GM18520 (cell line): Measurements from ENCODE around the gene TBC1D14.

Source experiments
- ATAC-seq: cut with Tn5 transposase; IDR thresholded peaks from one replicate; pipeline ENCODE4 v1.9.1; 2021; ENCODE audit not compliant: unreplicated experiment

Gene TBC1D14

DNA sequence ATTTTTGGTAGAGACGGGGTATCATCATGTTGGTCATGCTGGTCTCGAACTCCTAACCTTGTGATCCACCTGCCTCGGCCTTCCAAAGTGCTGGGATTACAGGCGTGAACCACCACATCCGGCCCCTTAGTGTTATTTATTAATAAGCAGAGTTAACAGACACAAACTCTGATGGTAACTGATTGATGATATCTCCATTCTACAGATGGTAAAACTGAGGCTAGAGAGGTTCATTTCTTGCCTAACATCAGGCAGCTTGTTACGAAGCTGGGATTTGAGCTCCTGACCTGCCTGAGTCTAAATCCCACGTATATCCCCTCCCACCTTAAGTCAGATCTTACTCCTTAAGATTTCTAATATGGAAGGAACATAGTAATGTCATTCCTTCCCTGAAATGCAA is 36.9 kb downstream of the TBC1D14 start:
- no peak for ATAC-seq

DNA sequence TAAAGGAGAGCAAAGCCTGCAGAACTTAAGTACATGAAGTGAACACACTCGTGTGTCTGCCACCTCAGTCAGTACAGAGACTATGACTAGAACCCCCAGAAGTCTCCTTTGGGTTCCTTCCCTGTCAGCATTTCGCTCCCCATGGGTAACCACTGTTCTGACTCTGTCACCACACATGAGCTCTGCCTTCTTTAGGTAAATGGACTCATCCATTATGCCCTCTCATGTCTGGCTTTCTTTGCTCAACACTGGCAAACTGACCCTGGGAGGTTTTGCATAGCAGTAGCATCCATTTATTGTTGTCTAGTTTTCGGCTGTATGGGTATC is 38.5 kb downstream of the TBC1D14 start:
- ATAC-seq: no peak

DNA sequence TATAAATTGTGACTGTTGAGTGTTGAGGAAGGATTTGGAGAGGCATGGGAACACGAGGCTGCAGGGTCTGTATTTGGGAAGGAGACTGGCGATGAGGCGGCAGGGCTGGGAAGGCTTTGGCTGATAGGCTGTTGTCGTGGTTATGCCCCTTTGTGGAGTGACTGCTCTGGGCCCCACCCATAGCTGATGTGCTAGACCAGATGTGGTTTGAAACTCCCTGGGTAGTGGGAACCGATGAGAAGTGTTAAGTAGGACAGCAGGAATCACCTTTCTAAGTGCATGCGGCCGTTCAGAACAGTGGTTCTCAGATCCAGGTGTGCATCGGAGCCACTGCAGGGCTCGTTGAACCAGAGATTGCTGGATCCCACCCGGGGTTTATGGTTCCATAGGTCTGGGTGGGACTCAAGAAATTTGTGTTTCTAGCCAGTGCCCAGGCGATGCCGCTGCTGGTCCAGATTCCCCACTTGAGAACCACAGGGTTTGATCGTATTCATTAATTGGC is 42.3 kb downstream of the TBC1D14 start:
- no peak for ATAC-seq

DNA sequence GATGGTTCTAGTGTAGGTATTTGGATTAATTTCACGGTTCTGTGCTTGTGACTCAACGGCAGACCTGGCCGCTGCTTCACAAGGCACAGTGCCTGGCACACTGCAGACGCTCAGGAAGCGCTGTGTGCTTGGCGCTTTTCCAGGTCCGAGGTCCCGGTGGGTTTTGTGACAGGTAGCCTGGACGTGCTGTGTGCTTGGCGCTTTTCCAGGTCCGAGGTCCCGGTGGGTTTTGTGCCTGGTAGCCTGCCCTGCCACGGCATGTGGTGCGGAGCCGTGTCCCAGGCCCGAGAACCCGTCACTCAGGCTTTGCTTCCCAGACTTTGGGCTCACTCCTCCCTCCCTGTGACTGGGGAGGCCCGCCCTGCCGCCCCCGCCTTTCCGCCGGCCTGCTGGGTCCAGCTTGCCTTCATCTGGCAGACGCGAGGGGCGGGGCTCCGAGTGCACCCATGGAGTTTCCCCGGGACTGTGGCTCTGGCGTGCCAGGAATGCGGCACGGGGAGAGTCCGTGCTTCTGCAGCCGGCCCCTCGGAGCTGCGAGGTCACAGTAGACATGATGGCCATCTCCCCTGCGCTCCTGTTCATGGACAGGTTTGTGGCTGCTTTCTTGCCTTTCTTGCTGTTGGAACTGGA is 44.2 kb downstream of the TBC1D14 start:
- no peak for ATAC-seq

DNA sequence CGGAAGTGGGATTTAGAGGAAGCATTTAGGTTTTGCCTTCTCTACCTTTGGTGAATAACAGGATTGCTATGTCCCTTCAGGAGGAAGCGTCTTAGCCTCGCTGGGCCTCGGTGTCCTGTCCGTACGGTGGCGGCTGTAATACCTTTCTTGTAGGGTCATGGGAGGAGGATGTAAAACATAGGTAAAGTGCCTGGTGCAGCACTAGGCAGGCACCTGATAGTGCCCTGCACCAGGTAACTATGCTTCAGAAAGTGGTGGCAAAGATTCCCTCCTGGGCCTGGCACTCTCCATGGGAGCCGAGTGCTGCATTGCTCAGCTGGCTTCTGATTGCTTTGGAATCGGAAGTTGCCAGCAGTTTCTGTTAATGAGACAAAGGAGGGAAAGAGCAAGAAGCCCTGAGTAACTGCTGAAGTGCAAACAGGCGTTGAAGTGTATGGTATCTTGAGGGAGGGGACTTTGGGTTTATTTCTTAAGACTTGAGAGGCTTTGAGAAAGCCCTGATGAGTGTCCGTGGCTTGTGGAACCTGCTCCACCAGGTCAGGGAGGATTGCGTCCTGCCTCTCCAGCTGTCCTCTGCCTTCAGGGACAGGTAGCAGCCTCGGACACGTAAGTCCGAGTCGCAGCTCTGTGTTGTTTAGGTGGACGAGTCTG is 45.8 kb downstream of the TBC1D14 start:
- no peak for ATAC-seq

DNA sequence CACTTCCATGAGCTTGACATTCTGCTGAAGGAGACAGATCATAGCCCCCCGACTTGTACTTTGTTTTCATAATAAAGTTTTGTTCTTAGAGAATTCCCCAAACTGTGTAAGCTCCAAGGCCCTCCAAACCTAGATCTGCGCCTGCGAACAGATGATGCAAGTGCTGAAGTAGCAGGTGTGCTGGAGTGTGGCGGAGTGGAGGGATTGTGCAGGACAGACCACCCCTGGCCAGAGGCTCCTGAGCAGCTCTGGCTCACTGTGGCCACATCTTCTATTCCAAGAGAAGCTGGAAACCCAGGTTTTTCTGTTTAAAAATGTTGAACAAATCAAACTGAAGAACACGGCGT is 46.4 kb downstream of the TBC1D14 start:
- ATAC-seq: no peak

DNA sequence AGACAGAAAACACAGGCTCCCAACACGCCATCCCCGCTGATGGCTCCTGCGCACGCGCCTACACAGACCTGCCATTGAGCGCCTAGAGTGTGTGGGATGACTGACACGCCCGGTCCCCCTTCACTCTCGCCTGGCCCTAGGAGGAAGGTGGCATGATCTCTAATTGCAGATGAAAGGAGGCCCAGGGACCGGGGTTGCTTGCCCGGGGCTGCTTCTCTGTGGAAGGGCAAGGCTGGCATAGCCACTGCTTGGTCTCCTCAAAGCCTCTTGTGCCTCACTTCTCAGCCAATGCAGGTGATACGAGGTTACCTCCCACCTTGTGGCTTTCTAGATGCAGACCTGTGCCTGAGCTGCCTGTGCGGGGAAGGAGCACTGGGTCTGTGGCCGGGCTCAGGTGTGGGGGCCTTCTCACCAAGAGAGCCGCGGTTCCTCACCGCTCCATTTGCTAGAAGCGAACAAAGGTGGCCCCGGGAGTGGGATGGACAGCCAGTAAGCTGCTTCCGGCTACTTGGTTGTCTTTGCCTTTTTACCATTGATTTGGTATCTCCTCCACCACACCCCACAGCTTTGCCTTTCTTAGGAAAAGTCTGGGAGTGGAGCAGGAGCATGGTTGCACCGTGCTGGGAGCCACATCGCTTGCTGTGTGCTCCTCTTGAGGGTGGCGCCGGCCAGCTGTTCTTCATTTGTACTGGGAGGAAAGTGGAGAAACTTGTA is 47.0 kb downstream of the TBC1D14 start:
- no peak for ATAC-seq

DNA sequence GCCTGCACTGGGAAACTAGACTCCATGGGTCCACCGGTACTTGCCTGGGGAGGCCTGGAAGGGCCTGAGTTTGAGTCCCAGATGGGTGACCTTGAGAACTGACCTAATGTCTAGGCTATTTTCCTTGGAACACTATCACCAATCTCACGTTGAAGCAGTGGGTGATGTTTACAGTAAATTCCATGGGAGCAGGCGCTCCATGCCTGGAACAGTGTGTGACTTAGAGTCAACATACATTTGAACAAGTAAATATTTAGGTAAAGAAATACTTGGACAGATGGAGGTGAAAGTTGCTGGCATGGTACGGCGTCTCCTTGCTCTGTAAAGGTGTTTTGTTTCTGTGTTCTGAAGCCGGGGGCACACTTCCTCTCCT is 47.5 kb downstream of the TBC1D14 start:
- no peak for ATAC-seq

DNA sequence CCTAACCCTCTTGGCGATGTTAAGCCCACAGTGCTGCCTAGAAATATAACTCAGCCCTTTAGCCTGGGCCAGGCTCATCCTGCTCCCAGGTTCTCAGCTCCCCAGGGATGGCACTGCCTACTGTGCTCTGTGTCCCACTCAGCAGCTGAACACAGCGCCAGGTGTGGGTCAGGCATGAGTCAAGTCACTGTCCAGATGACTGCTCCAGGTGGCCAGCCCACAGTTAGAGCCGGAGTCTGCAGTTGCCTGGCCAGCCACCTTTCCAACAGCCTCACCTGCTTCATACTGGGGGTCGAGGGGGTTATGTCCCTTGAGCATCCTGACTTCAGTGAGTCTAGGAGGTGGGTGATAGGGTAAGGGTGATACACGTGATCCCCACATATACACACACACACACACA is 48.4 kb downstream of the TBC1D14 start:
- no peak for ATAC-seq

DNA sequence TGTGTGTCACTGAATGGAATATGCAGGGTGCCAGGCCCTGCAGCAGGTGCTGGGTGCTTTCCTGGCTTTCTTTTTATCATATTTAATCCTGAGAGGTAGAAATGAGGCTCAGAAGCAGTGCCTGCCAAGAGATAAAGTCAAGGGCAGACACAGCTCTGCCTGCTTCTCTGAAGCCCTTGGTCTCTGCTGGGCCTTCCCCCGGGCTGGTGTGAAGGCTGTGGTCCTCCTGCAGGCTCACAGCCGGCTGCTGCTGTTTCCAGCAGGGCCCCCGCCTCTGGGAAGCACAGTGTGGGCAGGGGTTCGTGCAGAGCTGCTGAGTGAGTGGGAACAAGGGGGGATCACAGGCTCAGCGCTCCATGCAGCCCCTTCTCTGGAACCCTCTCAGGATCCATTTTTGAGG is 49.6 kb downstream of the TBC1D14 start:
- no peak for ATAC-seq

DNA sequence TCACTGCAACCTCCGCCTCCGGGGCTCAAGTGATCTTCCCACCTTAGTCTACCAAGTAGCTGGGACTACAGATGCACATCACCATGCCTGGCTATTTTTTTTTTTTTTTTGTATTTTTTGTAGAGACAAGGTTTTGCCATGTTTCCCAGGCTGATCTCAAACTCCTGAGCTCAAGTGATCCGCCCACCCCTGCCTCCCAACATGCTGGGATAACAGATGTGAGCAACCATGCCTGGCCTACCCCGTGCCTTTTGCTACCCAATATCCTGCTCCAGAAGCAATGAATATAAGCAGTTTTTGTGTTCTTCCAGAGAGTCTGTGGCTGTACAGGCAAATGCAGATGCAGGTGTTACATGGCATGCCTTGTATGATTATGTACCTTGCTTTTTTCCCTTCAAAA is 50.5 kb downstream of the TBC1D14 start:
- no peak for ATAC-seq

DNA sequence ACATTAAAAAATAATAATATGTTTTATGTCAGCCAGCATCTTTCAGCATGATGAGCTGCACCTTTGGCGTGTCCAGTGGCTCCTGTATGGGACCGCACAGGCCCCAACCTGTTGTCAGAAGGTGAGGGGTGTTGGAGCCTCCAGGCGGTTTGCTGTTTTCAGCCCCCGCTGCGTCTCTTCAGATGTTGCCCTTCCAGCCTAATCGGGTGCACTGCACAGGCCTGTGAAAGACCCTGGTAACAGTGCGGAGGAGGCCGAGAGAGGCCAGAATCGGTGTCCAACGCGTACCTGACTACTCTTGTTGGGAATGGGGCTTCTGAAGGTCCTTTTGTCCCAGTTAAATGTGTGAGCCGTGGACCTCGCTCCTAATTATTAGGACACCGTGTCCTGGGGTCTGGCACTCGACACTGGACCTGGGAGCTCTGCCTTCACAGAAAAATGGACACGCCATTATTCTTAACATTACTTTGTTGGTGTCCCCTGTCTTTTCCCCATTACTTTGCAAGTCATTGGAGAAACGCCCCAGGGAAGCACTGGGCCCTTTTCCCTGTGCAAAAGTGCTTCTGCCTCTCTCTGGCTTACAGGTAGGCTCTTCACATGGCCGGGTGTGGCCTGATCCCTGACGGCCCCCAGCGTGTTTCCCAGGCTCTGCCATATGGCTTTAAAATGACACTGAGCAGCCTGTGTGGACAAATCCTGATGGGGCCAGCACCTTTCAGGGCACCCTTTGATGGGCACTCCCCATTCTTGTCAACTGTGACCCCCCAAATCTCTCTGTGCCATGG is 51.2 kb downstream of the TBC1D14 start:
- ATAC-seq: no peak

DNA sequence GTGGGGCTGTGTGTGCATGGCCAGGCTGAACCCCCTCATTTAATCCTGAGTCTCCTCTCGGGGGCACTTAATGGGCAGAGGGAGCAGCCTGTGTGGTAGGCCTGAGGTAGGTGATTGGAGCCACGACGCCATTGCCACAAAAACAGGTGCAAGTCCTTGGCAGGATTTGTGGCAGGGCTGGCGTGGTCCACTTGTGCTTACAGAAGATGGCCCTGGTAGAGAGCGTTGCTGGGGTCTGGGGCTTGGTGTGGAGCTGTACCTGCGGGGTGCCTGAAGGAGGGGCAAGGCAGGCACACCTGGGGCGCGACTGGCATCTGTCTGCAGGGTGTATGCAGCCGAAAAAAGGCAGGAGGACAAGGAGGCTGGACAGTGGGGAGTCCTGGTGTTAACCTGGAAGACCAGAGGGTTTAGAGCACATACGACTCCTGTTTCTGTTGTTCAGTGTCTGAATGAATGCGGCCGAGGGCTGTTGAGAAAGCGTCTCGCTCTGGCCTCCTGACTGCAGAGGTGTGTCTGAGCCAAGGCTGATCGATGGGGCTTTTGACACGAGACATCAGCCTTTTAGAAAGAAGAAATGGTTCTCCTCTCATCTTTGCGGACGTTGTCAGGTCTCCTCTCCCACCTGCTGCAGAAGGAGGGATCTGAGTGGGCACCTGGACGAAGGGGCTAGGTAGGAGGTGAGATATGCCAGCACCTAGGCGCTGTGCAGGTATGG is 52.0 kb downstream of the TBC1D14 start:
- no peak for ATAC-seq

DNA sequence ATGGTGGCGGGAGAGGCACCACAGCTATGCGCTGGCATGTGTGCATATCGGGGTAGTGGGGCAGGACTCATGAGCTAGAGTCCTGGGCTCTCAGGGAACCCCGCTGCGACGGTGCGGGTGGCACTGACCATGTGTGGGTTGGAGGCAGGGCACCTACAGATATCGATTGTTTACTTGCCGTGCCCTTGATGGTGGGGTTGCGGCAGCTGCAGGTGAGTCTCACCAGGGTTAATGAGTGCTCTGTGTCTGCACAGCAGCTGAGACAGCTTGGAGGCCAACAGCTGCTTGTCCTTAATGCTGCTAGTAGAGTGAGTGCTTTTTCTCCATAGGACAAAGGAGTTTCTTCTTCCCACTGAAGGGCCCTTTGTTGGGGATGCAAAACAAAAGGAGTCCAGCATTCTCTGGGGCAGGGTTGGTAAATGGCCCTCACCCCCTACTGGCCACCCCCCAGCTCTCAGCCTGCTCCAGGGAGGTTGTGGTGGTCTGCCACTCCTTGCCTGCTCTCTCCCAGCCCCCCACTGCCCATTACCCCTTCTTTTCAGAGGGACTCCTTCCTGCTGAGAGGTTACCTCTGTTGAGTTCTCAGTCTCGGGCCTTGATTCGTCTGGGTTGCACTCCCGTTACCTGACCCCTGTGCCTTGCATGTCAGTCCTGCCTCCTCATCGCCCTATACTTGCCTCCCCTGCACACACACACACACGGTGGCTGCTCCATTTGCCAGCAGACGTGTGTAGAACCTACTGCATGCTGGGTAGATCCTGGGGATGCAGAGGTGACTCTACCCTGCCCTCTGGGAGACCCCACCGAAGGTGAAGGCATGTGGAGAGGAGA is 52.8 kb downstream of the TBC1D14 start:
- ATAC-seq: no peak

DNA sequence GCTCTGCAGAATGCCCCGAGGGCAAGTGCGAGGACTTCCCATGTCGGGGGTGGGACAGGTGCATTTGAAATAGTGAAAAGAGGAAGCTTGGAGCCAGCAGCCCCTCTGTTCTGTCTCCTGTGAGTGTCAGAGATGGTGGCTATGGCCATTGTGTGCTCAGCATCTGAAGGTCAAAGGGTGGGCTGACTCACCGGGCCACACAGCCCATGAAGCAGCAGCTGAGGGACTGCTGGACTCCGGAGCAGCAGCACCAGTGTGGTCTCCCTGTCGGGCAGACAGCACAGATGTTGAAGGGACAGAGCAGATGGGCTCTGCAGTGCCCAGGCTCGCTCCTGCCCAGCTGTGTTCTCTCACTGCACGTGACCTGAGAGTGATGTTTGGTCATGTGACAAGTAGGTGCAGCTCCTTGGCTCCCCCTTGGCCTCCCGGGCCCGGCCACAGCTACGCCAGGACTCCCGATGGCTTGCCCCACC is 53.5 kb downstream of the TBC1D14 start:
- no peak for ATAC-seq

DNA sequence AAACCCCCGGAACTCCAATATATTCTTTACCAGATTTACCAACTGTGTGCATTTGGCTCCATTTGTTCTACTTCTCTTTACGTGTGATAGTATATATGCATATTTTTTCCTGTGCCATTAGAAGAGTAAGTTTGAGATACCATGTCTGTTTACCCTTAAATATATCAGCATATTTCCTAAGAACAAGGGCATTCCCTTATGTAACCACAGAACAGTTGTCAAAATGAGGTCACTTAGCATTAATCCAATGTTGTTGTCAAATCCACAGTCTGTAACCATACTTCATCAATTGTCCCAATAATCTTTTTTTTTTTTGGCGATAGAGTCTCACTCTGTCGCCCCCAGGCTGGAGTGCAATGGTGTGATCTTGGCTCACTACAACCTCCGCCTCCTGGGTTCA is 55.2 kb downstream of the TBC1D14 start:
- no peak for ATAC-seq

DNA sequence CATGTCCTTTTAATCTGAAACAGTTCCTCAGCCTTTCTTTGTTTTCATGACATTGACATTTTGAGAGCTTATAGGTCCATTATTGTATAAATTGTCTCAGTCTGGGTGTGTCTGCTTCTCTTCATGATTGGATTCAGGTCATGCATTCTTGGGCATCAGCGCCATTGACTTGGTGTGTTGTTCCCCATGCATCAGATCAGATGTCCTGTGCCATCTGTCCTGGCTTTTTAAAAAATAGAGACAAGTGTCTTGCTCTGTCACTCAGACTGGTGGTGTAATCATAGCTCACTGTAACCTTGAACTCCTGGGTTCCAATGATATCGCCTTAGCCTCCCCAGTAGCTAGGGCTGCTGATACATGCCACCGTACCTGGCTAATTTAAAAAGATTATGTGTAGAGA is 55.7 kb downstream of the TBC1D14 start:
- no peak for ATAC-seq

DNA sequence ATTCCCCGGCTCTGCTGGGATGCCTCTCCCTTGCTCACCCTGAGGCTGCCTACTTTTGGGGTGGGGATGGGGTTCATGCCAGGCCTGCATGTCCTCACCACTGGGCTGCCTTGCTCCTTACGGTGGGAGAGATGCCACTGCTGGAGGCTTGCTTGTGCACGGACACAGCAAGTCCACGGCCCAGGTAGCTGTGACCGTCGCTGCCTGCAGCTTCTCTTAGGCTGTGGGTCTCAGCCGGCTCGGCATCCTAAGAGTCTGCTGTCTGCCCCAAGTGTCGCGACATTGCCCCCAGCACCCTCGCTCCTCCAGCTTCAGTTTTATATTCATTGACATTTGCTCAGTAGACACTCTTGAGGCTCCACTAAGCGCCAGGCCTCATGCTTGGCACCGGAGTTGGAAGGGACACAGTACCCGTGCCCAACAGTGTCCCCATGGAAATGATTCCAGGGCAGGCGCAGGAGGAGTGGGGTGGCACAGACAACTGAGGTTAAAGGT is 58.3 kb downstream of the TBC1D14 start:
- no peak for ATAC-seq

DNA sequence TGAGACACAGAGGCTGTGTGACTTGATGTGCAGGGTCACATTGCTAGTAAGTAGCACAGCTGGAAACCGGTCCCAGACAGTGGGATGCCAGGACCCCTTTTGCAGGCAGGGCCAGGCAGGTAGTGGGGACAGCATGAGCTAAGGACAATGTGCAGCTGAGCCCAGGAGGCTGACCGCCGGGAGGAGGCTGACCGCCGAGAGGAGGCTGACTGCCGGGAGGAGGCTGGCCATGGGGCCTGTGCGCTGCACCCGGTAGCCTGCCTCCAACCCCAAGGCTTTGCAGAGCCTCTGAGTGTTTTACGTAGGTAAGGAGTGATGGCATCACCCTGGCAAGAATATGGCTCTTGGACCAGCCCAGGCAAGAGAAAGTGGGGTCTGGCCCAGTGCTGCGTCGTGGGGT is 58.9 kb downstream of the TBC1D14 start:
- ATAC-seq: no peak
